ENCODE measurements around the gene NDUFS6. TPM values are rescaled to one million over a fixed set of nuclear protein-coding genes. Genes with fewer than 3 reads are reported as not detected.

Gene NDUFS6
- total and polyA plus RNA-seq, 7 donors: 48.3 to 177 (median 61.5) TPM

GRCh38 chr5:1793966-1794900, 7.0 kb upstream of the NDUFS6 start:
- peak overlapping the region; percentile 9 for H3K27ac ChIP-seq
- DNase-seq (no peak), ATAC-seq (peak; percentile 42 to 60 (median 55))
- peak overlapping the region; percentile 11 for H3K4me3 ChIP-seq
- peaks cover 11% of the 10 kb centered on the region for H3K4me1 ChIP-seq
- peaks cover 6 to 19% of the 10 kb centered on the region in 2 donors for H3K36me3 ChIP-seq (ENCODE audit: insufficient read depth in 1 of 2, low read depth in 1 of 2)
- no peaks in the 10 kb centered on the region for H3K27me3 ChIP-seq (ENCODE audit: insufficient read depth in 3 of 3, low read length in 2 of 3)
- TF ChIP-seq CTCF (IDR thresholded peaks at IDR 0.05): no peak
- 53 to 63% (median 56%) methylated on average over 32 to 33 of the region's 33 CpGs for WGBS, 3 donors
- no peaks in the 10 kb centered on the region for H3K9me3 ChIP-seq
- intact Hi-C loops (cut with DNase I): loop anchor here in 1 of 2 donors (1.0 kb wide), 1 partner anchor 12 kb away; no protein-coding TSS in a partner anchor

- DNase-seq: no peak
These were observed 6.3 kb upstream of the NDUFS6 start for GRCh38 chr5:1794901-1795290.

GRCh38 chr5:1795506-1795905, 5.7 kb upstream of the NDUFS6 start:
- H3K4me3 ChIP-seq: no peak overlapping the region
- intact Hi-C loops (cut with DNase I): no loop called here

More at GRCh38 chr5:1794901-1795290, 6.3 kb upstream of the NDUFS6 start:
- peaks cover 6 to 19% of the 10 kb centered on the region in 2 donors for H3K36me3 ChIP-seq (ENCODE audit: insufficient read depth in 1 of 2, low read depth in 1 of 2)
- H3K9me3 ChIP-seq: no peaks in the 10 kb centered on the region
- intact Hi-C loops (cut with DNase I): loop anchor here in 1 of 2 donors (1.0 kb wide), 1 partner anchor 11 kb away; no protein-coding TSS in a partner anchor
- H3K27me3 ChIP-seq (ENCODE audit: insufficient read depth in 3 of 3, low read length in 2 of 3): no peaks in the 10 kb centered on the region
- H3K4me3 ChIP-seq: no peak overlapping the region
- peaks cover 11% of the 10 kb centered on the region for H3K4me1 ChIP-seq
- TF ChIP-seq CTCF (IDR thresholded peaks at IDR 0.05): no peak
- 88 to 92% (median 88%) methylated on average over 16 to 17 of the region's 17 CpGs for WGBS, 3 donors
- ATAC-seq: no peak
- no peak overlapping the region for H3K27ac ChIP-seq

GRCh38 chr5:1795931-1796330, 5.3 kb upstream of the NDUFS6 start:
- no peak for ATAC-seq
- 77 to 81% (median 79%) methylated on average over 8 of the region's 8 CpGs for WGBS, 3 donors
- H3K4me3 ChIP-seq: no peak overlapping the region
- no peaks in the 10 kb centered on the region for H3K9me3 ChIP-seq
- no peak for DNase-seq
- peaks cover 6 to 19% of the 10 kb centered on the region in 2 donors for H3K36me3 ChIP-seq (ENCODE audit: insufficient read depth in 1 of 2, low read depth in 1 of 2)
- no peaks in the 10 kb centered on the region for H3K27me3 ChIP-seq (ENCODE audit: insufficient read depth in 3 of 3, low read length in 2 of 3)
- H3K27ac ChIP-seq: no peak overlapping the region
- peaks cover 11% of the 10 kb centered on the region for H3K4me1 ChIP-seq
- intact Hi-C loops (cut with DNase I): no loop called here
- no peak for TF ChIP-seq CTCF (IDR thresholded peaks at IDR 0.05)

More at GRCh38 chr5:1795506-1795905, 5.7 kb upstream of the NDUFS6 start:
- Histone ChIP-seq H3K27me3 (ENCODE audit: insufficient read depth in 3 of 3, low read length in 2 of 3) (no peaks in the 10 kb centered on the region), H3K9me3 (no peaks in the 10 kb centered on the region), H3K27ac (no peak overlapping the region), H3K36me3 (ENCODE audit: insufficient read depth in 1 of 2, low read depth in 1 of 2) (peaks cover 6 to 19% of the 10 kb centered on the region in 2 donors), H3K4me1 (peaks cover 11% of the 10 kb centered on the region)
- DNase-seq (no peak), ATAC-seq (no peak)
- WGBS, 3 donors: 73 to 83% (median 82%) methylated on average over 12 to 13 of the region's 13 CpGs
- no peak for TF ChIP-seq CTCF (IDR thresholded peaks at IDR 0.05)
